B cell (primary cell): ENCODE measurements around the gene PEPD.

Experiments
- EZH2 ChIP-seq: IDR thresholded peaks from 2 replicates; pipeline ENCODE4 v1.6.1; 2012; ENCODE audit warnings: borderline replicate concordance, low read depth, mild to moderate bottlenecking, moderate library complexity, low read length; ENCODE audit not compliant: insufficient read depth, poor library complexity, severe bottlenecking
- TF ChIP-seq, protein P1 (sequence below): fragments of 200-600 bp; IDR thresholded peaks from one replicate; pipeline ENCODE4 v1.8.0; 2022; ENCODE audit warnings: antibody characterized with exemption, mild to moderate bottlenecking

DNA sequence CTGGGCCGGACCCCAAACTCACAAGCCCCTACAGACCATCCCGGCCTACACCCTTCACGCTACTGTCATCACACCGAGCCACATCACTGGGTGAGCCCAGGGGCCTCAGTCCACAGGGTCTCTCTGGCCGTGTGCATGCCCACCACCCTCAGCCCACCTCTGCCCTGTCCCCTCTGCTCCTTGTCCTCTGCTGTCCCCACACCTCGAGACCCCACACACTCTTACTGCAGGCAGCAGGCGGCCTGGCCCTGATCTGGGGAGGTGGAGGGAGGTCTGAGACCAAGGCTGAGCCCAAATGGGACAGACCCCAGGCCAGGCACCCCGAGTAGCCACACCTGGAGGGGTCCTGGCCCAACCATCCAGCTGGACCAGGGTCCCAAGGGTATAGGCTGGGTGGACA, 35.2 kb downstream of the PEPD start:
- TF ChIP-seq, protein P1, sequence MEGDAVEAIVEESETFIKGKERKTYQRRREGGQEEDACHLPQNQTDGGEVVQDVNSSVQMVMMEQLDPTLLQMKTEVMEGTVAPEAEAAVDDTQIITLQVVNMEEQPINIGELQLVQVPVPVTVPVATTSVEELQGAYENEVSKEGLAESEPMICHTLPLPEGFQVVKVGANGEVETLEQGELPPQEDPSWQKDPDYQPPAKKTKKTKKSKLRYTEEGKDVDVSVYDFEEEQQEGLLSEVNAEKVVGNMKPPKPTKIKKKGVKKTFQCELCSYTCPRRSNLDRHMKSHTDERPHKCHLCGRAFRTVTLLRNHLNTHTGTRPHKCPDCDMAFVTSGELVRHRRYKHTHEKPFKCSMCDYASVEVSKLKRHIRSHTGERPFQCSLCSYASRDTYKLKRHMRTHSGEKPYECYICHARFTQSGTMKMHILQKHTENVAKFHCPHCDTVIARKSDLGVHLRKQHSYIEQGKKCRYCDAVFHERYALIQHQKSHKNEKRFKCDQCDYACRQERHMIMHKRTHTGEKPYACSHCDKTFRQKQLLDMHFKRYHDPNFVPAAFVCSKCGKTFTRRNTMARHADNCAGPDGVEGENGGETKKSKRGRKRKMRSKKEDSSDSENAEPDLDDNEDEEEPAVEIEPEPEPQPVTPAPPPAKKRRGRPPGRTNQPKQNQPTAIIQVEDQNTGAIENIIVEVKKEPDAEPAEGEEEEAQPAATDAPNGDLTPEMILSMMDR, result no peak
- no peak for TF ChIP-seq EZH2
